Astrocyte of the hippocampus (primary cell): Measurements from ENCODE around the gene SRPK1.
A peak's percentile ranks its signal among the peaks of the same experiment; 100 is the strongest.
"Not testable (repeated sequence)": the region's sequence is repeated elsewhere in the genome, so short reads cannot be mapped to it uniquely, and the experiment has no call there.

Source experiments
- DNase-seq: peaks from one replicate; pipeline ENCODE4 v3.0.0; 2011; ENCODE audit warnings: low read depth, low spot score

Gene SRPK1

GRCh38 chr6:35920793-35921732, at the start of gene SRPK1:
SRPK1 (minus strand) TSS chr6:35921098; CDS start chr6:35921056, 42 bp downstream.
- DNase-seq = peak; percentile 96

GRCh38 chr6:35970181-35970580, 49.3 kb upstream of the SRPK1 start:
- peak; percentile 55 for DNase-seq

GRCh38 chr6:35969646-35970045, 48.7 kb upstream of the SRPK1 start:
- DNase-seq = no peak

GRCh38 chr6:35968821-35969220, 47.9 kb upstream of the SRPK1 start:
- DNase-seq = no peak

- DNase-seq = no peak
Measured at GRCh38 chr6:35967076-35967774, 46.3 kb upstream of the SRPK1 start.

GRCh38 chr6:35962779-35963560, 42.1 kb upstream of the SRPK1 start:
- no peak for DNase-seq

GRCh38 chr6:35960187-35960586, 39.3 kb upstream of the SRPK1 start:
- DNase-seq = peak; percentile 16

- DNase-seq = no peak
Measured at GRCh38 chr6:35955970-35956369, 35.1 kb upstream of the SRPK1 start.

- no peak for DNase-seq
Measured at GRCh38 chr6:35955521-35955920, 34.6 kb upstream of the SRPK1 start.

GRCh38 chr6:35955071-35955470, 34.2 kb upstream of the SRPK1 start:
- no peak for DNase-seq

GRCh38 chr6:35954333-35954732, 33.4 kb upstream of the SRPK1 start:
- no peak for DNase-seq

- DNase-seq = no peak
Measured at GRCh38 chr6:35948725-35949124, 27.8 kb upstream of the SRPK1 start.

- peak; percentile 9 for DNase-seq
Measured at GRCh38 chr6:35945650-35946025, 24.7 kb upstream of the SRPK1 start.

- no peak for DNase-seq
Measured at GRCh38 chr6:35943390-35943789, 22.5 kb upstream of the SRPK1 start.

GRCh38 chr6:35942355-35942754, 21.5 kb upstream of the SRPK1 start:
- no peak for DNase-seq

- not testable (repeated sequence) for DNase-seq
Measured at GRCh38 chr6:35941170-35941569, 20.3 kb upstream of the SRPK1 start.

- DNase-seq = not testable (repeated sequence)
Measured at GRCh38 chr6:35940014-35940413, 19.1 kb upstream of the SRPK1 start.

- not testable (repeated sequence) for DNase-seq
Measured at GRCh38 chr6:35939259-35939658, 18.4 kb upstream of the SRPK1 start.

- no peak for DNase-seq
Measured at GRCh38 chr6:35936681-35937359, 15.9 kb upstream of the SRPK1 start.

GRCh38 chr6:35935469-35935868, 14.6 kb upstream of the SRPK1 start:
- DNase-seq = no peak

GRCh38 chr6:35933844-35934243, 12.9 kb upstream of the SRPK1 start:
- no peak for DNase-seq
